Measurements from ENCODE around the gene KLF15. TPM values are rescaled to one million over a fixed set of nuclear protein-coding genes. Genes with fewer than 3 reads are reported as not detected.

The KLF15 gene
- total and polyA plus RNA-seq, 9 of the 15 experiments (the other 6 are each of a cell fraction or from before 2014, with no cell fraction given) = 0.08 to 4.8 (median 1.2) TPM

DNA sequence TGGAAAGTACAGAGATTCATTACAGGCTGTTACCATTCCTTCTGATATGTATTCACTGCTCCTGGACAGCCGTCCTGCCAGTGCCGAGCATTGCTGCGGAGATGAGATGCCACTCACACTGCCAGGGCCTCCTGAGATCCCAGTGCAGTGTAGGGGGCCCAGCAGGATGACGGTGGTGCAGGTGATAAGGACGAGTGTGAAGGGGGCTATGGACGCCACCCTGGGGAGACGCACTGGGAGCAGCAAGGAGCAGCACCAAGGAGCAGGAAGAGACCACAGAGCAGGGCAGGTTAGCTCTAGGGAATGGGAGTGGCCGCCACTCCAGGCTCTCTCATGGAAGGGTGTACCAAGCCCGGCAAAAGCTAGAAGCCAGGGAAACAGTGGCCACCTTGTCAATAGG is 4.0 kb upstream of the KLF15 start:
- no peaks in the 10 kb centered on the region for H3K9me1 ChIP-seq (ENCODE audit: control insufficient read depth, insufficient read depth, low read length)
- no peak overlapping the region for H2AFZ ChIP-seq (ENCODE audit: low read depth, low read length)
- no TSS peak for BruUV-seq (replicated peaks)
- no peaks in the 10 kb centered on the region for H3K79me2 ChIP-seq (ENCODE audit: control insufficient read depth, insufficient read depth, low read length)
- intact Hi-C loops (cut with micrococcal nuclease) = no loop called here
- no peak for TF ChIP-seq ZNF280A (IDR thresholded peaks at IDR 0.05; ENCODE audit: low read depth, partially characterized antibody)
- no peak for TF ChIP-seq SMAD3 (CRISPR knock-in tag; conservative IDR thresholded peaks at IDR 0.05)
- TF ChIP-seq ZNF77 (CRISPR knock-in tag; IDR thresholded peaks at IDR 0.05) = no peak
- TF ChIP-seq, protein P1, sequence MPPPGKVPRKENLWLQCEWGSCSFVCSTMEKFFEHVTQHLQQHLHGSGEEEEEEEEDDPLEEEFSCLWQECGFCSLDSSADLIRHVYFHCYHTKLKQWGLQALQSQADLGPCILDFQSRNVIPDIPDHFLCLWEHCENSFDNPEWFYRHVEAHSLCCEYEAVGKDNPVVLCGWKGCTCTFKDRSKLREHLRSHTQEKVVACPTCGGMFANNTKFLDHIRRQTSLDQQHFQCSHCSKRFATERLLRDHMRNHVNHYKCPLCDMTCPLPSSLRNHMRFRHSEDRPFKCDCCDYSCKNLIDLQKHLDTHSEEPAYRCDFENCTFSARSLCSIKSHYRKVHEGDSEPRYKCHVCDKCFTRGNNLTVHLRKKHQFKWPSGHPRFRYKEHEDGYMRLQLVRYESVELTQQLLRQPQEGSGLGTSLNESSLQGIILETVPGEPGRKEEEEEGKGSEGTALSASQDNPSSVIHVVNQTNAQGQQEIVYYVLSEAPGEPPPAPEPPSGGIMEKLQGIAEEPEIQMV (tag; conservative IDR thresholded peaks at IDR 0.05; ENCODE audit: low read depth) = no peak
- TF ChIP-seq ATF7 (IDR thresholded peaks at IDR 0.05) = no peak
- ATAC-seq = no peak
- H3K4me1 ChIP-seq (replicated peaks in 1 of 2; ENCODE audit: control insufficient read depth in 2 of 2, insufficient read depth in 2 of 2, low read length in 2 of 2) = peaks cover 0 to 18% of the 10 kb centered on the region in 2 experiments; a peak in 3 of 5 replicates
- no peaks in the 10 kb centered on the region for H4K20me1 ChIP-seq (replicated peaks; ENCODE audit: control insufficient read depth, insufficient read depth, low read length)
- DNase-seq (ENCODE audit: extremely low read depth in 1 of 4, low spot score in 3 of 4) = no peak
- H3K27me3 ChIP-seq (ENCODE audit: control insufficient read depth in 2 of 2, insufficient read depth in 2 of 2, low read length in 2 of 2) = peaks cover 0 to 29% of the 10 kb centered on the region in 2 experiments; a peak in 3 of 5 replicates
- FAIRE-seq = no peak
- WGBS (ENCODE audit: insufficient coverage, low coverage, missing lambda C conversion rate) = 1% methylated on average over 7 of the region's 9 CpGs
- no peaks in the 10 kb centered on the region for H3K9me3 ChIP-seq (replicated peaks; ENCODE audit: control insufficient read depth, insufficient read depth, low read depth, low read length)
- in situ Hi-C loops (cut with MboI) = no loop called here
- H3K27ac ChIP-seq (ENCODE audit: extremely low read depth, low read depth, low read length) = no peak overlapping the region
- H3K4me2 ChIP-seq (ENCODE audit: insufficient read depth, low read length) = no peak overlapping the region
- no peak overlapping the region for H3K9ac ChIP-seq (ENCODE audit: insufficient read depth in 1 of 2, low read depth in 2 of 2, low read length in 2 of 2)
- CTCF ChIA-PET (ENCODE audit: low intra/inter-chr PET ratio) = no interaction called here
- no peaks in the 10 kb centered on the region for H3K36me3 ChIP-seq (ENCODE audit: control insufficient read depth, insufficient read depth, low read length)
- no peak overlapping the region for H3K4me3 ChIP-seq
- POLR2A ChIA-PET = no interaction called here
